HL-60 (cell line): Measurements from ENCODE around the gene TRPC1.

Experiments used
- DNase-seq, 2 experiments: peaks; one replicate each; pipeline ENCODE4 v3.0.0-alpha.2; 2010 to 2020; ENCODE audit warnings: low read depth in 1 of 2, low spot score in 1 of 2
- H3K27ac ChIP-seq: fragments of 250-450 bp; sonication (Bioruptor Pico); replicated peaks from 2 replicates; pipeline ENCODE4 v1.5.1; 2020; ENCODE audit warnings: mild to moderate bottlenecking, moderate library complexity
- H3K27me3 ChIP-seq: fragments of 250-450 bp; sonication (Bioruptor Pico); 2 replicates; pipeline ENCODE4 v1.5.1; 2021; ENCODE audit warnings: mild to moderate bottlenecking, moderate library complexity; ENCODE audit not compliant: insufficient read depth, poor library complexity, severe bottlenecking
- H3K4me3 ChIP-seq: replicated peaks from 2 replicates; pipeline ENCODE4 v1.5.1; 2011; ENCODE audit warnings: mild to moderate bottlenecking, control low read depth, low read length; ENCODE audit not compliant: insufficient read depth
- CTCF ChIP-seq: IDR thresholded peaks from one replicate; pipeline ENCODE4 v1.5.1; 2011; ENCODE audit warnings: low read length, control low read depth, inconsistent platforms; ENCODE audit not compliant: insufficient read depth
- GABPA ChIP-seq: IDR thresholded peaks from 2 replicates; pipeline ENCODE4 v1.6.1; 2012; ENCODE audit warnings: low read depth
- POLR2AphosphoS5 ChIP-seq: IDR thresholded peaks from 2 replicates; pipeline ENCODE4 v1.6.1; 2012; ENCODE audit warnings: low read depth
- REST ChIP-seq: IDR thresholded peaks from 2 replicates; pipeline ENCODE4 v1.6.1; 2012; ENCODE audit warnings: low read depth; ENCODE audit not compliant: insufficient replicate concordance
- SPI1 ChIP-seq: IDR thresholded peaks from 2 replicates; pipeline ENCODE4 v1.6.1; 2012; ENCODE audit warnings: low read depth, mild to moderate bottlenecking, borderline replicate concordance

The TRPC1 gene

GRCh38 chr3:142782616-142783015 lies 58.8 kb downstream of the TRPC1 start:
- H3K27ac ChIP-seq = no peak overlapping the region
- TF ChIP-seq POLR2AphosphoS5 = no peak
- TF ChIP-seq GABPA = no peak
- no peak for TF ChIP-seq CTCF
- no peak for TF ChIP-seq SPI1
- no peak for TF ChIP-seq REST
- no peak overlapping the region for H3K4me3 ChIP-seq
- no peaks in the 10 kb centered on the region for H3K27me3 ChIP-seq
- DNase-seq = no peak

- DNase-seq = no peak
- Histone ChIP-seq H3K4me3 (no peak overlapping the region), H3K27me3 (no peaks in the 10 kb centered on the region), H3K27ac (no peak overlapping the region)
- TF ChIP-seq GABPA (no peak), CTCF (no peak), REST (no peak), SPI1 (no peak), POLR2AphosphoS5 (no peak)
Measured at GRCh38 chr3:142784228-142784627, 60.4 kb downstream of the TRPC1 start.

GRCh38 chr3:142785996-142786395 lies 62.2 kb downstream of the TRPC1 start:
- no peak overlapping the region for H3K4me3 ChIP-seq
- H3K27me3 ChIP-seq = no peaks in the 10 kb centered on the region
- no peak for TF ChIP-seq POLR2AphosphoS5
- TF ChIP-seq CTCF = no peak
- TF ChIP-seq SPI1 = no peak
- TF ChIP-seq GABPA = no peak
- TF ChIP-seq REST = no peak
- no peak for DNase-seq
- no peak overlapping the region for H3K27ac ChIP-seq
